ENCODE measurements around the gene WNT10A.

DNA sequence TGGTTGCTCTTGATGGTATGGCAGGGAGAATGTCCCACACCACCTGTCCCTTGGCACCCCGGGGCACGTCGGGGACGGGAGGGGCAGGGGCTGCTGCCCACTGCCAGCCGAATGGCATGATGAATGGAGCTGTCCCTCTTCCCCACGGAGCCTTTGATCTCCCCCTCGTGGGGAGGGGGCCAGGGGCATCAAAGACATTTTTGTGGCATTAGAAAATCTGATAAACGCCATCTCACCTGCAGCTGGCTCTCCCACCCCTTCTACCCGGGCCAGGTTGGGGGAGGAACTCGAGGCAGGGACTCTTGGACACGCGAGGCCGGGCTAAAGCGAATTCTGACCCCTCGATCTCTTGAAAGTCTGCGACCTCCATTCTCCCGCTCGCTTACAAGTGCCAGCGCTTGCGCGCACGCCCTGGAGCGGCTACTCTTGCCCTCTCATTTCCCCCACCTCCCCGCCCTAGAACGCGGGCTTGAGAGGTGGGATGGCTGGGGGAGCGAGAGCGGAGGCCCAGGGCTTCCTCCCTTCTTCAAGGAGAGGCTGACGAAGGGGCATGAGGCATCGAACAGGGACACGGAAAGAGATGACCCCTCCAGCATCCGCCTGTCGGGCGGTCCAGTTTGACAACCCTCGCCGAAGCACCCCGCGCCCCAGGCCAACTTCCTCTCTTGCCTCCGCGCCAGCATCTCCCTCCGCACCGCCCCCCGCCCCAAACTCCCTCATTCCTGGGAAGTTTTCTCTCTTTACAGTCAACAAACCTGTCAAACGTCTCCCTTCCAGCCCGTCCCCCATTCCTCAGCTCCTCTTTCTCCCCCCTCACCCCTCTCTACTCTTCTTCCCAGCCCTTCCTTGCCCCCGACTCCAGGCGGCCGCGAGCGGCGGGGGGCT, 21.7 kb upstream of the WNT10A start:
- no peak for TF ChIP-seq CTCF (IDR thresholded peaks at IDR 0.05 in 2 of 3, conservative IDR thresholded peaks at IDR 0.05 in 1 of 3; ENCODE audit: borderline replicate concordance in 1 of 3, insufficient read depth in 1 of 3, low read depth in 2 of 3, low read length in 2 of 3)
- TF ChIP-seq CBX3 (IDR thresholded peaks at IDR 0.05; ENCODE audit: low read depth): no peak
- no peak for TF ChIP-seq RAD21 (IDR thresholded peaks at IDR 0.05; ENCODE audit: low read depth)
- no peak for TF ChIP-seq EGR1 (IDR thresholded peaks at IDR 0.05; ENCODE audit: low read depth)
- TF ChIP-seq JUND (IDR thresholded peaks at IDR 0.05): no peak
- TF ChIP-seq SRF (IDR thresholded peaks at IDR 0.05; ENCODE audit: low read depth): no peak
- no peak for TF ChIP-seq EZH2 (IDR thresholded peaks at IDR 0.05)
- TF ChIP-seq, protein P1, sequence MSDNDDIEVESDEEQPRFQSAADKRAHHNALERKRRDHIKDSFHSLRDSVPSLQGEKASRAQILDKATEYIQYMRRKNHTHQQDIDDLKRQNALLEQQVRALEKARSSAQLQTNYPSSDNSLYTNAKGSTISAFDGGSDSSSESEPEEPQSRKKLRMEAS (IDR thresholded peaks at IDR 0.05): no peak
- no peak for TF ChIP-seq ZNF274 (IDR thresholded peaks at IDR 0.05; ENCODE audit: low read depth, low read length)
- no peak for TF ChIP-seq EZH2phosphoT487 (IDR thresholded peaks at IDR 0.05; ENCODE audit: borderline replicate concordance)
- TF ChIP-seq, protein P2, sequence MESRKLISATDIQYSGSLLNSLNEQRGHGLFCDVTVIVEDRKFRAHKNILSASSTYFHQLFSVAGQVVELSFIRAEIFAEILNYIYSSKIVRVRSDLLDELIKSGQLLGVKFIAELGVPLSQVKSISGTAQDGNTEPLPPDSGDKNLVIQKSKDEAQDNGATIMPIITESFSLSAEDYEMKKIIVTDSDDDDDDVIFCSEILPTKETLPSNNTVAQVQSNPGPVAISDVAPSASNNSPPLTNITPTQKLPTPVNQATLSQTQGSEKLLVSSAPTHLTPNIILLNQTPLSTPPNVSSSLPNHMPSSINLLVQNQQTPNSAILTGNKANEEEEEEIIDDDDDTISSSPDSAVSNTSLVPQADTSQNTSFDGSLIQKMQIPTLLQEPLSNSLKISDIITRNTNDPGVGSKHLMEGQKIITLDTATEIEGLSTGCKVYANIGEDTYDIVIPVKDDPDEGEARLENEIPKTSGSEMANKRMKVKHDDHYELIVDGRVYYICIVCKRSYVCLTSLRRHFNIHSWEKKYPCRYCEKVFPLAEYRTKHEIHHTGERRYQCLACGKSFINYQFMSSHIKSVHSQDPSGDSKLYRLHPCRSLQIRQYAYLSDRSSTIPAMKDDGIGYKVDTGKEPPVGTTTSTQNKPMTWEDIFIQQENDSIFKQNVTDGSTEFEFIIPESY (IDR thresholded peaks at IDR 0.05; ENCODE audit: extremely low read depth, insufficient replicate concordance, low read length): no peak
- no peak for TF ChIP-seq CEBPB (IDR thresholded peaks at IDR 0.05; ENCODE audit: low read depth)
- TF ChIP-seq REST (IDR thresholded peaks at IDR 0.05; ENCODE audit: low read depth): no peak
- TF ChIP-seq, protein P3, sequence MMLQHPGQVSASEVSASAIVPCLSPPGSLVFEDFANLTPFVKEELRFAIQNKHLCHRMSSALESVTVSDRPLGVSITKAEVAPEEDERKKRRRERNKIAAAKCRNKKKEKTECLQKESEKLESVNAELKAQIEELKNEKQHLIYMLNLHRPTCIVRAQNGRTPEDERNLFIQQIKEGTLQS (IDR thresholded peaks at IDR 0.05): no peak
